Sigmoid colon (tissue), 7 donors: Measurements from ENCODE around the gene NTRK1. TPM values are rescaled to one million over a fixed set of nuclear protein-coding genes. Genes with fewer than 3 reads are reported as not detected.

Experiments
- DNase-seq: peaks from one replicate; pipeline ENCODE4 v3.0.0-alpha.2; 2019
- H3K27ac ChIP-seq, 4 donors: fragments of 200-600 bp; sonication (generic); one replicate each; pipeline ENCODE4 v1.5.1; 2016 to 2019; ENCODE audit warnings: mild to moderate bottlenecking in 1 of 4
- H3K27me3 ChIP-seq, 3 donors: fragments of 200-600 bp; sonication (generic); one replicate each; pipeline ENCODE4 v1.5.1; 2019; ENCODE audit warnings: mild to moderate bottlenecking in 1 of 3
- H3K36me3 ChIP-seq, 4 donors: fragments of 200-600 bp; sonication (generic); one replicate each; pipeline ENCODE4 v1.5.1; 2016 to 2019
- H3K4me1 ChIP-seq, 4 donors: fragments of 200-600 bp; sonication (generic); one replicate each; pipeline ENCODE4 v1.5.1; 2017 to 2019
- H3K4me3 ChIP-seq, 4 donors: fragments of 200-600 bp; sonication (generic); one replicate each; pipeline ENCODE4 v1.5.1; 2017 to 2019; ENCODE audit warnings: mild to moderate bottlenecking in 2 of 4, moderate library complexity in 1 of 4
- H3K9me3 ChIP-seq, 4 donors: fragments of 200-600 bp in 3 of 4; sonication (generic) in 3 of 4; one replicate each; pipeline versions ENCODE4 v1.5.1 to v1.6.1; 2013 to 2019
- EP300 ChIP-seq, 4 donors: sonication (generic); formaldehyde crosslinking; IDR thresholded peaks; one replicate each; pipeline ENCODE4 v1.6.1; 2017; ENCODE audit warnings: antibody characterized with exemption in 4 of 4
- POLR2A ChIP-seq, 2 donors: fragments of 450-650 bp; IDR thresholded peaks; one replicate each; pipeline ENCODE4 v1.6.1; 2016; ENCODE audit warnings: antibody characterized with exemption in 2 of 2, mild to moderate bottlenecking in 2 of 2, moderate library complexity in 2 of 2
- POLR2AphosphoS5 ChIP-seq, 4 donors: sonication (generic); formaldehyde crosslinking; IDR thresholded peaks; one replicate each; pipeline ENCODE4 v1.6.1; 2017; ENCODE audit warnings: antibody characterized with exemption in 4 of 4
- WGBS, 2 donors: extraction: QIAGEN DNeasy Blood & Tissue Kit; methylation state at CpG; one replicate each; pipeline ENCODE4 v1.1.7; 2013; 5-methylcytosine and 5-hydroxymethylcytosine counted together
- intact Hi-C: fragments of 100-400 bp; cut with DNase I; formaldehyde crosslinking; loops from one replicate; pipeline ENCODE4 v1.15.1; 2023
- polyA plus RNA-seq, 3 donors: library from polyadenylated mRNA; stranded (reverse); fragments of 200-250 nt; gene quantifications; one replicate each; pipeline ENCODE4 v1.2.3, GENCODE V29; 2013
- total RNA-seq, 4 donors: library from RNA; depleted of rRNA; stranded (reverse); fragments of >200 nt; gene quantifications; one replicate each; pipeline ENCODE4 v1.1.0, GENCODE V29; 2016
- TF ChIP-seq, protein P1 (sequence below), 4 experiments: fragments of 450-650 bp in 3 of 4; fragments of 200-600 bp in 1 of 4; IDR thresholded peaks; one replicate each; pipeline ENCODE4 v1.5.1; 2016 to 2019; ENCODE audit warnings: antibody characterized with exemption in 4 of 4, mild to moderate bottlenecking in 3 of 4, moderate library complexity in 2 of 4
- donor health status: healthy with polysubstance abuse.
- donor health status: Bipolar disorder and iron deficiency.
- donor health status: healthy.

The NTRK1 gene
- total and polyA plus RNA-seq, 7 donors = 0.42 to 4.9 (median 2.0) TPM; not detected in 1

DNA sequence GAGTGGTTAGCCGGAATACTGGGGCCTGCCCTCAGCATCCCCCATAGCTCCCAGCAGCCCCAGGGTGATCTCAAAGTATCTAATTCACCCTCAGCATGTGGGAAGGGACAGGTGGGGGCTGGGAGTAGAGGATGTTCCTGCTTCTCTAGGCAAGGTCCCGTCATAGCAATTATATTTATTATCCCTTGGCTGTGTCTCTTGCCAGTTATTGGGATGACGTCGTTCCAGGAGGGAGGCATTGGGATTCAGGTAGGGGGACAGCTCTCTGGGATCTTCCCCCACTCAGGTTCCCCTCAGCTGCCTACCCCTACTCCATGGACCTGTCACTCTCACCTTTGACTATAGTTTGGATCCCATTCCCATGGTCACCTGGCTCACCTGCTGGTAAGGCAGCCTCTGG, 21.0 kb downstream of the NTRK1 start:
- DNase-seq = no peak
- H3K27me3 ChIP-seq = peaks cover 0 to 34% (median 0%) of the 10 kb centered on the region in 3 donors
- 26 to 67% methylated on average over 4 of the region's 4 CpGs for WGBS, 2 donors

DNA sequence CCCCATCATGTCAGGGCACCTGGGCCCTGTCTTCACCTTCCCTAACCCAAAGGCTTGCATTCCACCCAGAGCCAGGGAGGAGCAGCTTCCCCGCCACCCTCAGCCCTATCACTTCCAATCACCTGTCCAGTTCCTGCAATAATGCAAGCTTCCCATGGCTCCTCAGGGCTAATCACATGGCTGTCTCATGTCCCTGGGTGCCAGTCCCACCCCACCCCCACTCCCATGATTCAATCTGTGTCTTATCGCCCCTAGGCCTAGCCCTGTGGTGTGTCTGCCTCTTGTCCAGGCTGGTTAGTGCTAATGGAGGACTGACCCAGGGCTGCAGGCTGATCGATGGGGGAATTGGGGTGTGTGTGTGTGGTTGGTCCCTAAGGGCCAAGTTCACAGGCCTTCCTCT, 21.9 kb downstream of the NTRK1 start:
- no peaks in the 10 kb centered on the region for H3K4me1 ChIP-seq
- H3K27me3 ChIP-seq = peaks cover 0 to 31% (median 0%) of the 10 kb centered on the region in 3 donors
- no peak for TF ChIP-seq POLR2A (IDR thresholded peaks at IDR 0.05)
- TF ChIP-seq, protein P1, sequence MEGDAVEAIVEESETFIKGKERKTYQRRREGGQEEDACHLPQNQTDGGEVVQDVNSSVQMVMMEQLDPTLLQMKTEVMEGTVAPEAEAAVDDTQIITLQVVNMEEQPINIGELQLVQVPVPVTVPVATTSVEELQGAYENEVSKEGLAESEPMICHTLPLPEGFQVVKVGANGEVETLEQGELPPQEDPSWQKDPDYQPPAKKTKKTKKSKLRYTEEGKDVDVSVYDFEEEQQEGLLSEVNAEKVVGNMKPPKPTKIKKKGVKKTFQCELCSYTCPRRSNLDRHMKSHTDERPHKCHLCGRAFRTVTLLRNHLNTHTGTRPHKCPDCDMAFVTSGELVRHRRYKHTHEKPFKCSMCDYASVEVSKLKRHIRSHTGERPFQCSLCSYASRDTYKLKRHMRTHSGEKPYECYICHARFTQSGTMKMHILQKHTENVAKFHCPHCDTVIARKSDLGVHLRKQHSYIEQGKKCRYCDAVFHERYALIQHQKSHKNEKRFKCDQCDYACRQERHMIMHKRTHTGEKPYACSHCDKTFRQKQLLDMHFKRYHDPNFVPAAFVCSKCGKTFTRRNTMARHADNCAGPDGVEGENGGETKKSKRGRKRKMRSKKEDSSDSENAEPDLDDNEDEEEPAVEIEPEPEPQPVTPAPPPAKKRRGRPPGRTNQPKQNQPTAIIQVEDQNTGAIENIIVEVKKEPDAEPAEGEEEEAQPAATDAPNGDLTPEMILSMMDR (IDR thresholded peaks at IDR 0.05) = no peak
- no peak for TF ChIP-seq POLR2AphosphoS5 (IDR thresholded peaks at IDR 0.05)
- no peak for TF ChIP-seq EP300 (IDR thresholded peaks at IDR 0.05)
- no peaks in the 10 kb centered on the region for H3K9me3 ChIP-seq
- no peak overlapping the region for H3K27ac ChIP-seq
- no peaks in the 10 kb centered on the region for H3K36me3 ChIP-seq
- H3K4me3 ChIP-seq = no peak overlapping the region
- no peak for DNase-seq
- intact Hi-C loops = no loop called here
- WGBS, 2 donors = 59 to 82% methylated on average over 3 of the region's 3 CpGs

More for the DNA sequence above, 21.0 kb downstream of the NTRK1 start:
- Histone ChIP-seq H3K4me3 (no peak overlapping the region), H3K36me3 (no peaks in the 10 kb centered on the region), H3K27ac (no peak overlapping the region), H3K9me3 (no peaks in the 10 kb centered on the region), H3K4me1 (no peaks in the 10 kb centered on the region)
- TF ChIP-seq POLR2A (IDR thresholded peaks at IDR 0.05) = no peak
- TF ChIP-seq, protein P1 (IDR thresholded peaks at IDR 0.05) = no peak
- TF ChIP-seq POLR2AphosphoS5 (IDR thresholded peaks at IDR 0.05) = no peak
- intact Hi-C loops = no loop called here

DNA sequence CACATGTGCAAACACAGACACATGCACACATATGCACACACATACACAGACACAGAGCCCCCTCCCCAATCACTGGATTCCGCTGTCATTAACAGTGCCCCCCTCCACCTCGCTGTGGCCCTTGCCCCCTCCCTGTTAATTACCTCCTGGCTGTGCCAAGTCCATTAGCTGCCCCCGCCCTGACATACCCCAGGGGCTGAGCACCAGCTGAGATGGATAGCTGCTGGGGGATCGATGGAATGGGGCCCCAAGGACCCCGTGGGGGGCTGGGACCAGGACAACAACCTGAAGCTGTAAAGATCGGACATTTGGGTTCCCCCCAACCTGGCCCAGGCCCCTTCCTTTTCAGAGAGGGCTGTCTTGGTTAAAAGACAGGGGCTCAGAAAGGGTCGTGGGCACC, 23.3 kb downstream of the NTRK1 start:
- WGBS, 2 donors = 45 to 76% methylated on average over 7 of the region's 7 CpGs

DNA sequence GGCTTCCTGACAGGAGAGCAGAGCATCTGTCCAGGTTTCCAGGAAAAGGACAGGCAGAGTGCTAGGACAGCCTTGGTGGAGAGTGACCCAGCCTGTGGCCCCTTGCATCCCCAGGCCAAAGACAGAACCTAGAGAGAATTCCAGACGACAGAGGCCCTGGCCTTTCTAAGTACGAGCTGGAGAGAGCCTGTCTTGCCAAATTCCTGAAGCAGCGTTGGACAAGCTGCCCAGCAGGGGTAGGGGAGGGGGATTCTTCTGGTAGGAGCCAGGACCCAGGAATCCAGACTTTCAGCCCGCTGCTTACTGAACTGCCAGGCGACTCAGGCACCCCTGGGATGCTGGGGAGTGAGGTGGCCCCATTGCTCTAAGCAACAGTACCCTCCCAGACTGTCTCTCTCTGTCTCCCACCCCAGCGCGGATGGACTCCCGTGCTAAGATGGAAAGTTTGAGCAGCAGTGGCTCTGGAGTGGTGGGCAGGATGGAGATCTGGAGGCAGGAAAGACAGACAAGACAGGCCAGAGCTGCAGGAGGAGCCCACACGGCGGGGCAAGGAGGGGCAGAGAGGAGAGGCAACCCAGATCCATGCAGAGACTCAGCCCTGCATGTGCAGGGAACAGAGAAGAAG, 24.0 kb downstream of the NTRK1 start:
- DNase-seq = no peak
- intact Hi-C loops = no loop called here
- TF ChIP-seq POLR2AphosphoS5 (IDR thresholded peaks at IDR 0.05) (no peak), POLR2A (IDR thresholded peaks at IDR 0.05) (no peak), EP300 (IDR thresholded peaks at IDR 0.05) (no peak)
- TF ChIP-seq, protein P1 (IDR thresholded peaks at IDR 0.05) = no peak

More for the DNA sequence above, 23.3 kb downstream of the NTRK1 start:
- no peak for TF ChIP-seq EP300 (IDR thresholded peaks at IDR 0.05)
- no peak for TF ChIP-seq POLR2AphosphoS5 (IDR thresholded peaks at IDR 0.05)
- TF ChIP-seq, protein P1 (IDR thresholded peaks at IDR 0.05) = no peak
- no peaks in the 10 kb centered on the region for H3K9me3 ChIP-seq
- intact Hi-C loops = no loop called here
- no peak for DNase-seq
- no peak overlapping the region for H3K27ac ChIP-seq
- H3K36me3 ChIP-seq = no peaks in the 10 kb centered on the region
- no peaks in the 10 kb centered on the region for H3K4me1 ChIP-seq
- H3K4me3 ChIP-seq = no peak overlapping the region
- peaks cover 0 to 22% (median 0%) of the 10 kb centered on the region in 3 donors for H3K27me3 ChIP-seq

DNA sequence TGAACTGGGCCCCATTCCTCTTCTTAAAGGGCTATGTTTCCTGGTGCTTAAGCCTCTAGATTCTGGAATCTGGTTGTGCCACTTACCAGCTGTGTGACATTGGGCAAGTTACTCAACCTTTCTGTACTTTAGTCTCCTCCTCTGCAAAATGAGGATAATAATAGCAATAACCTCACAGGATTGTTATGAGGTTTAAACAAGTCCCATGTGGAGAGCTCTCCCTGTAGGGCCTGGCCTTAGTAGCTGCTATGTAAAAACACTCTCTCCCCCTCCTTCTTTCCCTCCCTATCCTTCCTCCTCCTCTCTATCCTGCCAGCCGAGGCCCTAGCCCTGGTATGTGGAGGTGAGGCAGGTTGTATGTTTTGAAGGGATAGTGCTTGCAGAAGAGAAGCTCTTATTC, 24.6 kb downstream of the NTRK1 start:
- no peaks in the 10 kb centered on the region for H3K9me3 ChIP-seq
- no peak overlapping the region for H3K4me3 ChIP-seq
- peaks cover 0 to 16% (median 0%) of the 10 kb centered on the region in 3 donors for H3K27me3 ChIP-seq
- no peaks in the 10 kb centered on the region for H3K4me1 ChIP-seq
- no peak for DNase-seq
- no peak overlapping the region for H3K27ac ChIP-seq
- intact Hi-C loops = no loop called here
- H3K36me3 ChIP-seq = no peaks in the 10 kb centered on the region
- WGBS, 2 donors = 26 to 48% methylated on average over 1 of the region's 1 CpG
- no peak for TF ChIP-seq POLR2A (IDR thresholded peaks at IDR 0.05)
- no peak for TF ChIP-seq EP300 (IDR thresholded peaks at IDR 0.05)
- TF ChIP-seq, protein P1 (IDR thresholded peaks at IDR 0.05) = no peak
- no peak for TF ChIP-seq POLR2AphosphoS5 (IDR thresholded peaks at IDR 0.05)

More for the DNA sequence above, 24.0 kb downstream of the NTRK1 start:
- Histone ChIP-seq H3K9me3 (no peaks in the 10 kb centered on the region), H3K4me1 (no peaks in the 10 kb centered on the region), H3K27me3 (peaks cover 0 to 21% (median 0%) of the 10 kb centered on the region in 3 donors), H3K27ac (no peak overlapping the region), H3K36me3 (no peaks in the 10 kb centered on the region), H3K4me3 (no peak overlapping the region)
- 65 to 67% methylated on average over 10 of the region's 10 CpGs for WGBS, 2 donors
